ENCODE results near the gene CACTIN.

DNA sequence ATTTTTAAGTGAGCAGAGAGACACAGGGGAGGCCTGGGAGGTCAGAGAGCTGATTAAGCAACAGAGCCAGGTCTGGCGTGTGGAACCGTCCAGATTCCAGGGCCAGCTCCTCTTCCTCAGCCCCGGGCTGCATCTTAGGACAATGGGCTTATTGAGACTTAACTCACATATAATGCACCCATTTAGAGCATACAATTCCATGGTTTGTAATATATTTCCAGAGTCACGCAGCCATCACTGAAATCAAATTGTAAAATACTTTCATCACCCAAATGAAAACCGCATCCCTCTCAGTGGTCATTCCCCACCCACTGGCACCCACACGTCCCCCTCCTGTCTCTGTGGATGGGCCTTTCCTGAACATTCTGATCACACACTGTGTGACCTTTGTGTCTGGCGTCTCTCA lies 56.0 kb downstream of the CACTIN start:
- TF ChIP-seq, protein P1, sequence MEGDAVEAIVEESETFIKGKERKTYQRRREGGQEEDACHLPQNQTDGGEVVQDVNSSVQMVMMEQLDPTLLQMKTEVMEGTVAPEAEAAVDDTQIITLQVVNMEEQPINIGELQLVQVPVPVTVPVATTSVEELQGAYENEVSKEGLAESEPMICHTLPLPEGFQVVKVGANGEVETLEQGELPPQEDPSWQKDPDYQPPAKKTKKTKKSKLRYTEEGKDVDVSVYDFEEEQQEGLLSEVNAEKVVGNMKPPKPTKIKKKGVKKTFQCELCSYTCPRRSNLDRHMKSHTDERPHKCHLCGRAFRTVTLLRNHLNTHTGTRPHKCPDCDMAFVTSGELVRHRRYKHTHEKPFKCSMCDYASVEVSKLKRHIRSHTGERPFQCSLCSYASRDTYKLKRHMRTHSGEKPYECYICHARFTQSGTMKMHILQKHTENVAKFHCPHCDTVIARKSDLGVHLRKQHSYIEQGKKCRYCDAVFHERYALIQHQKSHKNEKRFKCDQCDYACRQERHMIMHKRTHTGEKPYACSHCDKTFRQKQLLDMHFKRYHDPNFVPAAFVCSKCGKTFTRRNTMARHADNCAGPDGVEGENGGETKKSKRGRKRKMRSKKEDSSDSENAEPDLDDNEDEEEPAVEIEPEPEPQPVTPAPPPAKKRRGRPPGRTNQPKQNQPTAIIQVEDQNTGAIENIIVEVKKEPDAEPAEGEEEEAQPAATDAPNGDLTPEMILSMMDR (IDR thresholded peaks at IDR 0.05) = no peak
- no peak for TF ChIP-seq POLR2A (IDR thresholded peaks at IDR 0.05)
